ENCODE measurements around the gene FAH. TPM values are rescaled to one million over a fixed set of nuclear protein-coding genes. Genes with fewer than 3 reads are reported as not detected.

The FAH gene
- total and polyA plus RNA-seq, 9 of the 15 experiments (the other 6 are each of a cell fraction or from before 2014, with no cell fraction given): 66.8 to 310 (median 103) TPM

DNA sequence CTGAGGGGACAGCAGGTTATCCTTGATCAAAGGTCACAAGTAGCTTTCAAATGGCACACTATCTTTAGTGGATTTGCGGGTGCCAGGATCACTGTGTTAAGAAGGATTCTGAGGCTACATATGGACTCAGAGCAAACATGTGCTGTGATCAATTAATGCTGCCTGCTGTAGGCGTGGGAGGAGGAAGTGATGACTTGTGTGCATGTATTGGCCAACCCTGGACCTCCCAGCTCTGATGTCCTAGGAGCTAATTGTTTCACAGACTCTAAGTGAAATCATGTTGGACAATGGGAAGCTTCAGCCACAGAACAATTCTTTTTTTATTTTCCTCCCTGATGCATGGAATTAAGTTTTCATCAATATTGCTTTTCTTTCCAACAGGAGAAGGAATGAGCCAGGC is 24.4 kb downstream of the FAH start:
- peaks cover 95% of the 10 kb centered on the region; the same call in 2 of the 3 replicates for H3K36me3 ChIP-seq (ENCODE audit: control insufficient read depth, insufficient read depth, low read length)
- in situ Hi-C loops (cut with MboI) (no loop called here), intact Hi-C loops (cut with micrococcal nuclease) (loop anchor here (10.0 kb wide), 2 partner anchors 412 to 792 kb away; no protein-coding TSS in a partner anchor)
- DNase-seq (ENCODE audit: extremely low read depth in 1 of 4, low spot score in 3 of 4) (no peak), ATAC-seq (no peak), FAIRE-seq (no peak)
- no peaks in the 10 kb centered on the region for H3K27me3 ChIP-seq (ENCODE audit: control insufficient read depth in 2 of 2, insufficient read depth in 2 of 2, low read length in 2 of 2)
- TF ChIP-seq EGR1 (conservative IDR thresholded peaks at IDR 0.05) (0 out of 2 replicates have a peak, but pooled peaks have one; percentile 12), ZNF561 (CRISPR knock-in tag; conservative IDR thresholded peaks at IDR 0.05) (no peak)
- no peaks in the 10 kb centered on the region for H3K9me1 ChIP-seq (ENCODE audit: control insufficient read depth, insufficient read depth, low read length)
- TSS peak; percentile 31 for BruUV-seq (replicated peaks)
- H3K79me2 ChIP-seq (ENCODE audit: control insufficient read depth, insufficient read depth, low read length): no peaks in the 10 kb centered on the region
- WGBS (ENCODE audit: insufficient coverage, low coverage, missing lambda C conversion rate): 90% methylated on average over 2 of the region's 2 CpGs
- no peaks in the 10 kb centered on the region for H4K20me1 ChIP-seq (replicated peaks; ENCODE audit: control insufficient read depth, insufficient read depth, low read length)
- no peak overlapping the region for H3K4me3 ChIP-seq
- ChIA-PET CTCF (ENCODE audit: low intra/inter-chr PET ratio) (no interaction called here), POLR2A (interaction anchor here (1.0 kb wide), 1 partner anchor 20 kb away, joined by 3 read pairs; no protein-coding TSS in a partner anchor)
- H3K9ac ChIP-seq (ENCODE audit: insufficient read depth in 1 of 2, low read depth in 2 of 2, low read length in 2 of 2): no peak overlapping the region
- H3K9me3 ChIP-seq (replicated peaks; ENCODE audit: control insufficient read depth, insufficient read depth, low read depth, low read length): no peaks in the 10 kb centered on the region
- peaks cover 0 to 3% of the 10 kb centered on the region in 2 experiments; a peak in 1 of 5 replicates for H3K4me1 ChIP-seq (replicated peaks in 1 of 2; ENCODE audit: control insufficient read depth in 2 of 2, insufficient read depth in 2 of 2, low read length in 2 of 2)
- no peak overlapping the region for H3K27ac ChIP-seq (ENCODE audit: extremely low read depth, low read depth, low read length)
- H2AFZ ChIP-seq (ENCODE audit: low read depth, low read length): no peak overlapping the region
- H3K4me2 ChIP-seq (ENCODE audit: insufficient read depth, low read length): no peak overlapping the region

DNA sequence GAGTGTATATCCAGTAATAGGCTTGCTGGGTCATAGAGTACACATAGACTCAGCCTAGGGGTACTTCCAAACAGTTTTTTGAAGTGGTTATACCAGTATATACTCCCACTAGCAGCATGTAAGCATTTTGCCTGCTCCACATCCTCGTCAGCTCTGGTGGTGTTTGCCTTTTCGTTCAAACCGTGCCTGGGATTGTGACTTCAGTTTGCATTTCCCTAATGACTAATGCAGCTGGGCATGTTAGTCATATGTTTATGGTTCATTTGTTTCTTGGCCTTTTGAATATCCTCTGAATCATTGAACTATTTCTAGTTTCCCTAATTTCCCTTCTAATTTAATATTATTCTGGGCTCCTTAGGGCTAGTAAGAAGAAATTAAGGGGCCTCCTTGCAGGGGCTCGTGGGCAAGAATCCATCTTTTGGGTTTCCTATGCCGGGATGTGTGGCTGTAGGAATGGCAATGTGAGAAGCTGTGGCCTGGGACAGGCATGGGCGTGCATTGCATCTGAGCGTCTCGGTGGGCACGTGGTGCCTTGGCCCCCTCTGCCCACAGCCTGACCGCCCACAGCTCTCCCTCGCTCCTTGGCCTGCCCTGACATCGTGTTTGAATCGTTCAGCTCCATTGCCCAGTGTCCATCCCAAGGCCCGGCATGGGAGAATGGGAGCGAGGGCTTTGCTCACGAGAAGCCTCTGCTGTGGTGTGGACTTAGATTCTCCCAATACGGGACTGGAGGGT is 26.4 kb downstream of the FAH start:
- Histone ChIP-seq H4K20me1 (replicated peaks; ENCODE audit: control insufficient read depth, insufficient read depth, low read length) (no peaks in the 10 kb centered on the region), H3K79me2 (ENCODE audit: control insufficient read depth, insufficient read depth, low read length) (no peaks in the 10 kb centered on the region), H3K36me3 (ENCODE audit: control insufficient read depth, insufficient read depth, low read length) (peaks cover 96% of the 10 kb centered on the region; the same call in 2 of the 3 replicates), H3K9me1 (ENCODE audit: control insufficient read depth, insufficient read depth, low read length) (no peaks in the 10 kb centered on the region), H3K27ac (ENCODE audit: extremely low read depth, low read depth, low read length) (no peak overlapping the region), H3K4me3 (no peak overlapping the region), H3K27me3 (ENCODE audit: control insufficient read depth in 2 of 2, insufficient read depth in 2 of 2, low read length in 2 of 2) (no peaks in the 10 kb centered on the region), H2AFZ (ENCODE audit: low read depth, low read length) (no peak overlapping the region), H3K9ac (ENCODE audit: insufficient read depth in 1 of 2, low read depth in 2 of 2, low read length in 2 of 2) (no peak overlapping the region; a peak in 1 of 4 replicates), H3K4me2 (ENCODE audit: insufficient read depth, low read length) (no peak overlapping the region), H3K9me3 (replicated peaks; ENCODE audit: control insufficient read depth, insufficient read depth, low read depth, low read length) (no peaks in the 10 kb centered on the region), H3K4me1 (replicated peaks in 1 of 2; ENCODE audit: control insufficient read depth in 2 of 2, insufficient read depth in 2 of 2, low read length in 2 of 2) (peaks cover 0 to 3% of the 10 kb centered on the region in 2 experiments; a peak in 1 of 5 replicates)
- WGBS (ENCODE audit: insufficient coverage, low coverage, missing lambda C conversion rate): 95% methylated on average over 17 of the region's 17 CpGs
- DNase-seq (ENCODE audit: extremely low read depth in 1 of 4, low spot score in 3 of 4) (no peak), ATAC-seq (no peak), FAIRE-seq (peak; percentile 29)
- ChIA-PET POLR2A (interaction anchor here (0.9 kb wide), 1 partner anchor 18 kb away, joined by 4 read pairs; no protein-coding TSS in a partner anchor), CTCF (ENCODE audit: low intra/inter-chr PET ratio) (no interaction called here)
- intact Hi-C loops (cut with micrococcal nuclease): loop anchor here (10.0 kb wide), 2 partner anchors 414 to 794 kb away; no protein-coding TSS in a partner anchor
- BruUV-seq (replicated peaks): no TSS peak
- in situ Hi-C loops (cut with MboI): no loop called here
- TF ChIP-seq, protein P1, sequence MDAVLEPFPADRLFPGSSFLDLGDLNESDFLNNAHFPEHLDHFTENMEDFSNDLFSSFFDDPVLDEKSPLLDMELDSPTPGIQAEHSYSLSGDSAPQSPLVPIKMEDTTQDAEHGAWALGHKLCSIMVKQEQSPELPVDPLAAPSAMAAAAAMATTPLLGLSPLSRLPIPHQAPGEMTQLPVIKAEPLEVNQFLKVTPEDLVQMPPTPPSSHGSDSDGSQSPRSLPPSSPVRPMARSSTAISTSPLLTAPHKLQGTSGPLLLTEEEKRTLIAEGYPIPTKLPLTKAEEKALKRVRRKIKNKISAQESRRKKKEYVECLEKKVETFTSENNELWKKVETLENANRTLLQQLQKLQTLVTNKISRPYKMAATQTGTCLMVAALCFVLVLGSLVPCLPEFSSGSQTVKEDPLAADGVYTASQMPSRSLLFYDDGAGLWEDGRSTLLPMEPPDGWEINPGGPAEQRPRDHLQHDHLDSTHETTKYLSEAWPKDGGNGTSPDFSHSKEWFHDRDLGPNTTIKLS (IDR thresholded peaks at IDR 0.05; ENCODE audit: borderline replicate concordance, low read depth): no peak
- TF ChIP-seq, protein P2, sequence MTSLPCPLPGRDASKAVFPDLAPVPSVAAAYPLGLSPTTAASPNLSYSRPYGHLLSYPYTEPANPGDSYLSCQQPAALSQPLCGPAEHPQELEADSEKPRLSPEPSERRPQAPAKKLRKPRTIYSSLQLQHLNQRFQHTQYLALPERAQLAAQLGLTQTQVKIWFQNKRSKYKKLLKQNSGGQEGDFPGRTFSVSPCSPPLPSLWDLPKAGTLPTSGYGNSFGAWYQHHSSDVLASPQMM (CRISPR knock-in tag; IDR thresholded peaks at IDR 0.05): no peak
- TF ChIP-seq, protein P3, sequence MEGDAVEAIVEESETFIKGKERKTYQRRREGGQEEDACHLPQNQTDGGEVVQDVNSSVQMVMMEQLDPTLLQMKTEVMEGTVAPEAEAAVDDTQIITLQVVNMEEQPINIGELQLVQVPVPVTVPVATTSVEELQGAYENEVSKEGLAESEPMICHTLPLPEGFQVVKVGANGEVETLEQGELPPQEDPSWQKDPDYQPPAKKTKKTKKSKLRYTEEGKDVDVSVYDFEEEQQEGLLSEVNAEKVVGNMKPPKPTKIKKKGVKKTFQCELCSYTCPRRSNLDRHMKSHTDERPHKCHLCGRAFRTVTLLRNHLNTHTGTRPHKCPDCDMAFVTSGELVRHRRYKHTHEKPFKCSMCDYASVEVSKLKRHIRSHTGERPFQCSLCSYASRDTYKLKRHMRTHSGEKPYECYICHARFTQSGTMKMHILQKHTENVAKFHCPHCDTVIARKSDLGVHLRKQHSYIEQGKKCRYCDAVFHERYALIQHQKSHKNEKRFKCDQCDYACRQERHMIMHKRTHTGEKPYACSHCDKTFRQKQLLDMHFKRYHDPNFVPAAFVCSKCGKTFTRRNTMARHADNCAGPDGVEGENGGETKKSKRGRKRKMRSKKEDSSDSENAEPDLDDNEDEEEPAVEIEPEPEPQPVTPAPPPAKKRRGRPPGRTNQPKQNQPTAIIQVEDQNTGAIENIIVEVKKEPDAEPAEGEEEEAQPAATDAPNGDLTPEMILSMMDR (IDR thresholded peaks at IDR 0.05 in 2 of 3, conservative IDR thresholded peaks at IDR 0.05 in 1 of 3; ENCODE audit: insufficient read depth in 2 of 3, low read depth in 1 of 3, low read length in 3 of 3): no peak
- no peak for TF ChIP-seq CBX1 (IDR thresholded peaks at IDR 0.05; ENCODE audit: low read depth)
- TF ChIP-seq TAF9B (IDR thresholded peaks at IDR 0.05; ENCODE audit: partially characterized antibody): no peak
- TF ChIP-seq, protein P4, sequence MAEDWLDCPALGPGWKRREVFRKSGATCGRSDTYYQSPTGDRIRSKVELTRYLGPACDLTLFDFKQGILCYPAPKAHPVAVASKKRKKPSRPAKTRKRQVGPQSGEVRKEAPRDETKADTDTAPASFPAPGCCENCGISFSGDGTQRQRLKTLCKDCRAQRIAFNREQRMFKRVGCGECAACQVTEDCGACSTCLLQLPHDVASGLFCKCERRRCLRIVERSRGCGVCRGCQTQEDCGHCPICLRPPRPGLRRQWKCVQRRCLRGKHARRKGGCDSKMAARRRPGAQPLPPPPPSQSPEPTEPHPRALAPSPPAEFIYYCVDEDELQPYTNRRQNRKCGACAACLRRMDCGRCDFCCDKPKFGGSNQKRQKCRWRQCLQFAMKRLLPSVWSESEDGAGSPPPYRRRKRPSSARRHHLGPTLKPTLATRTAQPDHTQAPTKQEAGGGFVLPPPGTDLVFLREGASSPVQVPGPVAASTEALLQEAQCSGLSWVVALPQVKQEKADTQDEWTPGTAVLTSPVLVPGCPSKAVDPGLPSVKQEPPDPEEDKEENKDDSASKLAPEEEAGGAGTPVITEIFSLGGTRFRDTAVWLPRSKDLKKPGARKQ (CRISPR knock-in tag; IDR thresholded peaks at IDR 0.05): no peak

Data from K562 (cell line).